ENCODE measurements around the gene AKT3.

The AKT3 gene

DNA sequence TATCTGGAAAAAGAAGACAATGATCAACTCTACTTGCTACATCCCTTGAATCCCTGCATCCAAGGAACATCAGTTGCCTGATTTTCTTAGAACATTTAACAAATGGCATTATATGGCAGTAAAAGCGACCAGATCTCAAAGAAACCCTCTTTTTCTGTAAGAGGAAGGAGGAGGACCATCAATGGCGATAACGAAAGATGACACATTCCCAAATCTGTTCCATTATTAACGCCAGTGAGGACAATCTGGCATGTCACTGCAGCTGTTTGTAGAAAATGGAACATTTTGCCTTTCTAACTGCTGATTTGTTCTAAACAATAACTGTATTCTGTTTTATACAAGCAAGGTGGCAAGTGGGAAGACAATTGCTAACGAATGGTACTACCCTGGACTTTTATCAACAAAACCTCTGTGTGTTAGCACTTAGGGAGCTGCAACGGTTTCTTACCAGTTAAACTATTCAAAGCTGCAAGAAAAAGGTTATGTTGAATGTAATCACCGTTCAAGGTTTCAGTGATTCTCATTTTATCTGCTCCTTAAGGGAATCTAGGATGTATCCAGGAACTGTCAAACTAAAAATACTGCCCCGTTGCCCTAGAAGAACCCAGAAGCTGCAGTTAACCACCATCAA, 342.3 kb downstream of the AKT3 start:
- Mint-ChIP-seq H3K27me3 (no peaks in the 10 kb centered on the region), H3K4me3 (peak overlapping the region; percentile 52), H3K36me3 (peaks cover 23% of the 10 kb centered on the region), H3K9me3 (no peaks in the 10 kb centered on the region), H3K27ac (peak overlapping the region; percentile 41), H3K4me1 (peaks cover 34% of the 10 kb centered on the region)
- DNase-seq (ENCODE audit: low spot score in 2 of 2) (no peak), ATAC-seq (ENCODE audit: low read depth) (no peak)

DNA sequence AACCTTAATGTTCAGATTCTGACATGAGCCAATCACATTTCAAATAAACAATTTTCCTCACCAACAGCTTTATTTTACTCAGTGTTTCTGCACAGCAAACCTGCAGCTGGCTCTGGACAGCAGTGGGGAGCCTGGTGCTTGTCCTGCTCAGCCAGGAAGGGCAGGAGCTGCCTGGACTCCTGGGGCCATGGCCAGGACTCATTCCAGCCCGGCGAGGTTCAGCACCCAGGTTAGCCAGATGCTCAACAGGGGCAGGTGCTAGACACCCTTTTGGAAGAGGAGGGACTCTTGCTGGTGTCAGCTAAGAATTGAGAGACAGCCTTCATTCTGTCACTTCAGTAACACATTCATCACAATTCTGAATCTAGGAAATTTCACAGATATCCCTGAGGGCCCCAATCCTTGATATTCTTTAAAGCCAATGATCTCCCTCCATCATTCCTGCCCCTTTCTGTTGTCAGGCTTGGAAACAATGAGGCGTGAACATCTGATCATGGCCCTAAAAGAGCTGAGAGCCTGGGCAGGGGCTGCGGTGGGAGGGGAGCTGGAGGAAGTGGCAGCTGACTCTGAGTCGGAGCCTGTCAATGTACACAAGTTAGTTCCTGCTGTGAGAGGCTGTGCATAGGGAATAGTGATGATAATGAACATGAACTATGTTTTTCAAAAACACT, 342.9 kb downstream of the AKT3 start:
- Mint-ChIP-seq H3K9me3 (no peaks in the 10 kb centered on the region), H3K4me3 (peak overlapping the region; percentile 37), H3K36me3 (peaks cover 21% of the 10 kb centered on the region), H3K27ac (peak overlapping the region; percentile 82), H3K4me1 (peaks cover 33% of the 10 kb centered on the region), H3K27me3 (no peaks in the 10 kb centered on the region)
- peak; percentile 23 for ATAC-seq (ENCODE audit: low read depth)
- no peak for DNase-seq (ENCODE audit: low spot score in 2 of 2)

DNA sequence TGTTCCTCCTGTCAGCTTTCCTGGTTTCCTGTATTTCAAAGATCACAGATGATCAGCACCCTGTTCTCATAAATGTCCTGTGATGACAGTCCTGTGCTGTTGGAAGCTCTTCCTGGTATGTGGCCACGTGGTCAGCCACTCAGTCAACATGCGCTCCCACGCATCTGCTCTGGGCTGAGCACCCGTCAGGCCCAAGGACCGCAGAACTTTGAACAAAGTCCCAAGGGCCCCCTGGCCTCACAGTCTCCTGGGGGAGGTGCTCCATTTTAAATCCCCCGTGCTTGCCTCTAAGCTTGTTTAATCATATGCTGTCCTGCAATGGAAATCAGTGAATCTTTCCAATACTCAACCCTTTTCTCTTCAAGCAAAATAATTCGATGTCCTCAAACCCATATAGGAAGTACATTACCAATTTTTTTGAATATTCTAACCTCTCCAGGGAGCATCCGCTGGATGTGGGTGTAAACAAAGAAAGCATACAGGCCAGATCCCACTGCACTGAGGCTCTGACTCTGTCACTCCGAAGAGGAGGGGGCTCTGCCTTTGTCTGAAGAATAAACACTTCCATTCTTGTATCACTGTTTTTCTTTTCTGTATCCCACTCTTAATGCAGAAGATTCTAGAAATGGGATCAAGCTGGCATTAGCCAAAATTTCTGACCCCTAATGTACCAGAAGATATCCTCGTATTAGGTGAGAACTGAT, 343.9 kb downstream of the AKT3 start:
- Mint-ChIP-seq H3K27ac (peak overlapping the region; percentile 82), H3K36me3 (peaks cover 16% of the 10 kb centered on the region), H3K4me1 (peaks cover 33% of the 10 kb centered on the region), H3K4me3 (peak overlapping the region; percentile 6), H3K27me3 (no peaks in the 10 kb centered on the region), H3K9me3 (no peaks in the 10 kb centered on the region)
- DNase-seq (ENCODE audit: low spot score in 2 of 2) = no peak
- ATAC-seq (ENCODE audit: low read depth) = peak; percentile 66

DNA sequence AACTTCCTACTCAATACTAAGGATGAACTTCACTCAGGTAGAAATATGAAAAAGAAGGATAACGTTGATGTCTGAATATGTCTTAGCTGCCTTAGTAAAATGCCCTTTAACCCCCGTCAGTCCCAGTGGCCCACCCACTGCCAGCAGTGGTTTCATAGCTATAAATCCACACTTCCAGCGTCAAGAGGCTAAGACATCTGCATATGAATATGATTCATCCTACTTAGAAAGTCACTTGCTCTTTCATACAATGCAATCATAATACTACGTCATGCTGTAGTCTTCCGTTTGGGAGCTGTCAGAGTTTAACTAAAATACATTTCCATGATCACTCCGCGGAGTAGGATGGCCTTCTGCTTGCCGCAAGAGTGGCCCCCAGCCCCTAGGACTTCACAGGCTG, 346.9 kb downstream of the AKT3 start:
- ATAC-seq (ENCODE audit: low read depth) (no peak), DNase-seq (ENCODE audit: low spot score in 2 of 2) (no peak)
- peaks cover 25% of the 10 kb centered on the region for H3K4me1 Mint-ChIP-seq
- no peaks in the 10 kb centered on the region for H3K27me3 Mint-ChIP-seq
- no peak overlapping the region for H3K4me3 Mint-ChIP-seq
- peak overlapping the region; percentile 19 for H3K27ac Mint-ChIP-seq
- H3K36me3 Mint-ChIP-seq = peaks cover 15% of the 10 kb centered on the region
- no peaks in the 10 kb centered on the region for H3K9me3 Mint-ChIP-seq

DNA sequence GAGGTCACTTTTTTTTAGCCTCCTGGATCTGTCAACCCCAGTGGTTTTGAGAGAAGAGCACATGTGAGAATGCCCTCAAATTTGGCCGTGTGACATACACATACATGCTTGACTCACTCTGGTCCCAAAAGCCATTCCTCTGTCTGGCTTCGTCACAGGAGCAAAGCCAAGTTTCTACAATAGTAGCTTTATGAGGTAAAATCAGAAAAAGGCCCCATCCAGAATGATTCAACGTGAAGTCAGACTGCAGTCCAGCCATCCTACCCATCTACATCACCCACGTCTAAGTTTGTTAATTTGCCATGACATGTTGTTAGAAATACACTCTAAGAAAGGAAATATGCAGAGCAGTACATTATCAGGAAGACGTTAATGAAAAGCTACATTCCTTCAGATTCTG, 349.0 kb downstream of the AKT3 start:
- no peak overlapping the region for H3K27ac Mint-ChIP-seq
- H3K36me3 Mint-ChIP-seq = peaks cover 20% of the 10 kb centered on the region
- H3K9me3 Mint-ChIP-seq = no peaks in the 10 kb centered on the region
- H3K27me3 Mint-ChIP-seq = no peaks in the 10 kb centered on the region
- ATAC-seq (ENCODE audit: low read depth) (no peak), DNase-seq (ENCODE audit: low spot score in 2 of 2) (no peak)
- H3K4me3 Mint-ChIP-seq = no peak overlapping the region
- H3K4me1 Mint-ChIP-seq = peaks cover 10% of the 10 kb centered on the region

GRCh38 chr1:243500512-243500911, 349.5 kb downstream of the AKT3 start:
- Mint-ChIP-seq H3K4me3 (no peak overlapping the region), H3K4me1 (peaks cover 7% of the 10 kb centered on the region), H3K27ac (no peak overlapping the region), H3K9me3 (no peaks in the 10 kb centered on the region), H3K36me3 (peaks cover 22% of the 10 kb centered on the region), H3K27me3 (no peaks in the 10 kb centered on the region)
- no peak for DNase-seq (ENCODE audit: low spot score in 2 of 2)
- ATAC-seq (ENCODE audit: low read depth) = no peak

DNA sequence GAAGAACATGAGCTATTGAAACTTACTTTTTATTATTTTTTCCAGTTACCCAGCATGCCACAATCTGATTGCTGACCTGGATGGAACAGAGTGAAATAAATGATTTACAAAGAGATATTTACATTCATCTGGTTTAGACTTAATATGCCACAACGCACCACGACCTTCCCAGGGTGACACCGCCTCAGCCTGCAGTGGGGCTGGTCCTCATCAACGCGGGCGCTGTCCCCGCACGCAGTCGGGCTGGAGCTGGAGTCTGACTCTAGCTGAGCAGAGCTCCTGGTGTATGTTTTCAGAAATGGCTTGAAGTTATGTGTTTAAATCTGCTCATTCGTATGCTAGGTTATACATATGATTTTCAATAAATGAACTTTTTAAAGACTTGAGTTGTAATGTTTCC, 350.3 kb downstream of the AKT3 start:
- no peaks in the 10 kb centered on the region for H3K27me3 Mint-ChIP-seq
- DNase-seq (ENCODE audit: low spot score in 2 of 2) (no peak), ATAC-seq (ENCODE audit: low read depth) (no peak)
- peaks cover 5% of the 10 kb centered on the region for H3K4me1 Mint-ChIP-seq
- no peak overlapping the region for H3K4me3 Mint-ChIP-seq
- H3K36me3 Mint-ChIP-seq = peaks cover 18% of the 10 kb centered on the region
- H3K27ac Mint-ChIP-seq = no peak overlapping the region
- H3K9me3 Mint-ChIP-seq = no peaks in the 10 kb centered on the region

GRCh38 chr1:243499248-243499647, 350.8 kb downstream of the AKT3 start:
- peaks cover 18% of the 10 kb centered on the region for H3K36me3 Mint-ChIP-seq
- H3K4me3 Mint-ChIP-seq = no peak overlapping the region
- no peaks in the 10 kb centered on the region for H3K9me3 Mint-ChIP-seq
- H3K27me3 Mint-ChIP-seq = no peaks in the 10 kb centered on the region
- peaks cover 5% of the 10 kb centered on the region for H3K4me1 Mint-ChIP-seq
- H3K27ac Mint-ChIP-seq = no peak overlapping the region
- ATAC-seq (ENCODE audit: low read depth) (no peak), DNase-seq (ENCODE audit: low spot score in 2 of 2) (no peak)

- peaks cover 5% of the 10 kb centered on the region for H3K4me1 Mint-ChIP-seq
- peaks cover 18% of the 10 kb centered on the region for H3K36me3 Mint-ChIP-seq
- ATAC-seq (ENCODE audit: low read depth) = no peak
- H3K27ac Mint-ChIP-seq = peak overlapping the region; percentile 38
- DNase-seq (ENCODE audit: low spot score in 2 of 2) = no peak
- no peak overlapping the region for H3K4me3 Mint-ChIP-seq
- H3K27me3 Mint-ChIP-seq = no peaks in the 10 kb centered on the region
- no peaks in the 10 kb centered on the region for H3K9me3 Mint-ChIP-seq
Measured at GRCh38 chr1:243497939-243498681, 351.9 kb downstream of the AKT3 start.

- no peak for DNase-seq (ENCODE audit: low spot score in 2 of 2)
- ATAC-seq (ENCODE audit: low read depth) = no peak
- Mint-ChIP-seq H3K9me3 (no peaks in the 10 kb centered on the region), H3K36me3 (peaks cover 16% of the 10 kb centered on the region), H3K27me3 (no peaks in the 10 kb centered on the region), H3K27ac (peak overlapping the region; percentile 78), H3K4me3 (no peak overlapping the region), H3K4me1 (peaks cover 5% of the 10 kb centered on the region)
Measured at GRCh38 chr1:243496806-243497205, 353.2 kb downstream of the AKT3 start.

DNA sequence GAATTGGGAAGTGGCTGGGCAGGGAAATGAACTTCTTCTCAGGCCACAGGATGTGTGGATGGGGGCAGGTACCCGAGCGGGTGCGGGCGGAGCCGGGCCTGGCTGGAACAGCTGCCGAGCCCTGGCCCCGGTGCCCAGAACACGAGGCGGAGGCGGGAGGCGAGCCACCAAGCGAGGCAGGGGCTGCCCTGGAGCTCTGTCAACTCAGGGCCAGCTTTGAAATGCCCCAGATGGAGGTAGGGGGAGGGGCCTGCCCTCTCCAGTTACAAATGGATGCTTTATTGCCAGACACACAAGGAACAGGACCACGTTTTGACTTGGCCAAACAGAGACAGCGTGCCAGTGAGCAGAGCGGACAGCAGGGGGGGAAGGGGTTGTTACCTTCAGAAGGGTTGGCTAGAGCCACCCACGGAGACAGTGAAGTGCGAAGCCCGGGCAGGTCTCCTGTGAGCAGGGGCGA, 353.8 kb downstream of the AKT3 start:
- peak; percentile 14 for ATAC-seq (ENCODE audit: low read depth)
- Mint-ChIP-seq H3K9me3 (no peaks in the 10 kb centered on the region), H3K36me3 (peaks cover 15% of the 10 kb centered on the region), H3K27ac (peak overlapping the region; percentile 78), H3K27me3 (no peaks in the 10 kb centered on the region), H3K4me1 (peaks cover 5% of the 10 kb centered on the region), H3K4me3 (no peak overlapping the region)
- DNase-seq (ENCODE audit: low spot score in 2 of 2) = no peak

GRCh38 chr1:243495442-243496186, 354.4 kb downstream of the AKT3 start:
- peaks cover 12% of the 10 kb centered on the region for H3K36me3 Mint-ChIP-seq
- no peaks in the 10 kb centered on the region for H3K9me3 Mint-ChIP-seq
- H3K27ac Mint-ChIP-seq = peak overlapping the region; percentile 78
- H3K27me3 Mint-ChIP-seq = no peaks in the 10 kb centered on the region
- no peak overlapping the region for H3K4me3 Mint-ChIP-seq
- H3K4me1 Mint-ChIP-seq = peaks cover 5% of the 10 kb centered on the region
- ATAC-seq (ENCODE audit: low read depth) (no peak), DNase-seq (ENCODE audit: low spot score in 2 of 2) (no peak)

DNA sequence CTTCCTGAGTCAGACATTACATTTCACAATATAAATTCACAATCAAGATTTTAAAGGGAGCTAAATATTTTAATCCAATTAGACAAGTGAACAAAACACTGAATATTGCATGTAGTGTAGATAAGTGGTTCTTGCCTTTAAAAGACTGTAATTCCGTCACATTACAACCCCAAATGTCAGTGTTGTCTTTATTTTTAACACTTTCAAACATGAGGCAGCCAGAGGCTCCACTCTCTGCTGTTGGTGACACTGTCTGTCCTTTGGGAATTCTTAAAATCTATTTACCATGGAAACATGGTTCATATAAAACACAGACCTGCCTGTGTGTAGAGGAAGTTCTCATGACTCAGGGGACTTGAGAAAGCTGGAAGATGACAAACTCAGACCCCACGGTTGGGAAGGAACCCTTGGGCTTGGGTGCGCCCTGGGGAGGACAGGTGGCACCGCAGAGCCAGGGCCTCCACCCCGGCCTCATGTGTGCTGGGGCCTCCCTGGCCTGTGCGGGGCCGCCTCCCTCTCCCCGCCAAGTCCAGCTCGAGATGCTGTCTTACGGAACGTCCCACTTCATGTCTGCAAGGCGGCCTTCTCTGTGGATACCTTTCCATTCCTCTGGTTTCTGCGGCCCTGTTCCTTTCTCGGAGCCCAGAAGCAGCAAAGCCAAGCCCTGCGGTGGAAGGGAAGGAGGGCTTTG, 355.2 kb downstream of the AKT3 start:
- Mint-ChIP-seq H3K4me3 (no peak overlapping the region), H3K27me3 (no peaks in the 10 kb centered on the region), H3K27ac (no peak overlapping the region), H3K9me3 (no peaks in the 10 kb centered on the region), H3K36me3 (peaks cover 11% of the 10 kb centered on the region), H3K4me1 (peaks cover 5% of the 10 kb centered on the region)
- DNase-seq (ENCODE audit: low spot score in 2 of 2) (no peak), ATAC-seq (ENCODE audit: low read depth) (no peak)

All from memory B cell (primary cell).